Endothelial cell of umbilical vein (primary cell): Measurements from ENCODE around the gene TPRX2. TPM values are rescaled to one million over a fixed set of nuclear protein-coding genes. Genes with fewer than 3 reads are reported as not detected.

Experiments used
- BruUV-seq: library from RNA; stranded (reverse); fragments of 400-500 nt; replicated peaks from 2 replicates; lab custom pipeline; 2021; lab: Mats Ljungman, UMichigan
- CTCF ChIA-PET: fragments of 300-600, 350-600 bp; sonication (Branson Sonifier 250); formaldehyde crosslinking; loops from one replicate; lab custom pipeline; 2021; ENCODE audit warnings: antibody characterized with exemption, inconsistent platforms; lab: Charles Lee
- POLR2A ChIA-PET: fragments of 300-600, 350-600 bp; sonication (Branson Sonifier 250); formaldehyde crosslinking; loops from one replicate; lab custom pipeline; 2021; ENCODE audit warnings: antibody characterized with exemption, inconsistent platforms; lab: Charles Lee
- DNase-seq: peaks from one replicate; pipeline ENCODE4 v3.0.0-alpha.2; 2011; ENCODE audit warnings: low read depth, low spot score
- FAIRE-seq: peaks from 2 replicates; lab custom pipeline; 2011; peaks lifted over from hg19 to GRCh38; lab: Jason Lieb, UNC
- H2AFZ ChIP-seq: 2 replicates; pipeline ENCODE4 v1.6.0; 2012; ENCODE audit warnings: low read depth, low read length, control low read depth, inconsistent platforms
- H3K27ac ChIP-seq: 2 replicates; pipeline ENCODE4 v1.5.1; 2011; ENCODE audit warnings: low read depth, mild to moderate bottlenecking, control low read depth, low read length, moderate library complexity; ENCODE audit not compliant: insufficient read depth
- H3K27me3 ChIP-seq, 2 experiments: 2 replicates each; pipeline versions ENCODE4 v1.6.0 to v1.6.1; 2011; ENCODE audit warnings: low read length in 2 of 2, mixed read lengths in 1 of 2; ENCODE audit not compliant: control insufficient read depth in 2 of 2, insufficient read depth in 2 of 2
- H3K36me3 ChIP-seq, 2 experiments: 2 replicates in 1 of 2; 3 replicates in 1 of 2; pipeline ENCODE4 v1.5.1; 2011; ENCODE audit warnings: low read length in 2 of 2, mild to moderate bottlenecking in 1 of 2, moderate library complexity in 1 of 2; ENCODE audit not compliant: control insufficient read depth in 2 of 2, insufficient read depth in 2 of 2; ENCODE audit errors: extremely low read depth in 1 of 2
- H3K4me1 ChIP-seq: 3 replicates; pipeline ENCODE4 v1.5.1; 2011; ENCODE audit warnings: mild to moderate bottlenecking, low read length; ENCODE audit not compliant: control insufficient read depth, insufficient read depth; ENCODE audit errors: extremely low read depth
- H3K4me2 ChIP-seq: 2 replicates; pipeline ENCODE4 v1.6.1; 2011; ENCODE audit warnings: low read length, control low read depth, mixed read lengths; ENCODE audit not compliant: insufficient read depth
- H3K4me3 ChIP-seq, 3 experiments: fragments of 200-600 bp in 1 of 3; sonication (generic), shearing (Covaris generic) in 1 of 3; replicated peaks in 1 of 3; 2 replicates each; pipeline ENCODE4 v1.5.1; 2011 to 2016; ENCODE audit warnings: control low read depth in 3 of 3, low read length in 3 of 3, mild to moderate bottlenecking in 2 of 3, inconsistent platforms in 1 of 3, low read depth in 1 of 3, moderate library complexity in 1 of 3; ENCODE audit not compliant: insufficient read depth in 1 of 3
- H3K79me2 ChIP-seq: 2 replicates; pipeline ENCODE4 v1.6.0; 2012; ENCODE audit warnings: low read length, inconsistent platforms; ENCODE audit not compliant: control insufficient read depth, insufficient read depth
- H3K9ac ChIP-seq: replicated peaks from 2 replicates; pipeline ENCODE3; 2011; ENCODE audit warnings: low read length, control low read depth; ENCODE audit not compliant: insufficient read depth; ENCODE audit errors: extremely low read depth
- H3K9me1 ChIP-seq: replicated peaks from 3 replicates; pipeline ENCODE4 v1.6.0; 2011; ENCODE audit warnings: mild to moderate bottlenecking, low read length; ENCODE audit not compliant: control insufficient read depth, insufficient read depth; ENCODE audit errors: extremely low read depth
- H3K9me3 ChIP-seq: replicated peaks from 2 replicates; pipeline ENCODE4 v1.5.1; 2012; ENCODE audit warnings: low read length, inconsistent platforms; ENCODE audit not compliant: control insufficient read depth, insufficient read depth
- H4K20me1 ChIP-seq: replicated peaks from 2 replicates; pipeline ENCODE3; 2011; ENCODE audit warnings: mild to moderate bottlenecking, low read length; ENCODE audit not compliant: control insufficient read depth, insufficient read depth; ENCODE audit errors: extremely low read depth
- EZH2 ChIP-seq: IDR thresholded peaks from 2 replicates; pipeline ENCODE4 v1.6.1; 2012; ENCODE audit warnings: borderline replicate concordance, low read depth, mild to moderate bottlenecking, moderate library complexity, low read length, inconsistent platforms; ENCODE audit not compliant: severe bottlenecking
- FOS ChIP-seq: IDR thresholded peaks from 2 replicates; pipeline ENCODE4 v1.6.1; 2011; ENCODE audit warnings: mild to moderate bottlenecking, low read length, moderate library complexity, borderline replicate concordance; ENCODE audit not compliant: insufficient read depth
- GATA2 ChIP-seq: IDR thresholded peaks from 2 replicates; pipeline ENCODE4 v1.7.0; 2011; ENCODE audit warnings: low read depth, mild to moderate bottlenecking, moderate library complexity, mixed read lengths, low read length; ENCODE audit not compliant: insufficient read length, insufficient read depth
- JUN ChIP-seq: IDR thresholded peaks from 2 replicates; pipeline ENCODE4 v1.6.1; 2011; ENCODE audit warnings: borderline replicate concordance, low read depth; ENCODE audit not compliant: insufficient read length, insufficient read depth
- MYC ChIP-seq: IDR thresholded peaks from one replicate; pipeline ENCODE4 v1.6.1; 2011; ENCODE audit warnings: mild to moderate bottlenecking, low read depth, low read length
- POLR2A ChIP-seq: IDR thresholded peaks from 2 replicates; pipeline ENCODE4 v1.6.1; 2012; ENCODE audit warnings: low read depth, mild to moderate bottlenecking, control low read depth, low read length
- dilution Hi-C: fragments of 300-500 bp; cut with MboI; formaldehyde crosslinking; loops from one replicate; pipeline ENCODE4 v1.15.0; 2019; ENCODE audit warnings: low sequenced_read_pairs; ENCODE audit not compliant: extremely low pct_ligation_motif_present
- intact Hi-C: fragments of 100-400 bp; cut with micrococcal nuclease; formaldehyde crosslinking; loops from one replicate; pipeline ENCODE4 v1.10.0; 2022
- polyA plus RNA-seq, 4 experiments: library from polyadenylated mRNA; depleted of rRNA in 3 of 4; stranded (reverse) in 3 of 4; unstranded in 1 of 4; fragments of >200 nt; gene quantifications; 2 replicates each; pipeline versions ENCODE4 v1.2.1 to v1.2.3, GENCODE V29; 2011 to 2012; ENCODE audit warnings: missing spikeins in 1 of 4
- total RNA-seq: library from RNA; stranded (reverse); gene quantifications from 2 replicates; pipeline ENCODE4 v1.2.3, GENCODE V29; 2021
- TF ChIP-seq, protein P1 (sequence below), 2 donors: IDR thresholded peaks; 1 replicate in 1 of 2; 2 replicates in 1 of 2; pipeline ENCODE4 v1.5.1; 2011; ENCODE audit warnings: low read length in 2 of 2, mild to moderate bottlenecking in 2 of 2, moderate library complexity in 2 of 2, control low read depth in 1 of 2, inconsistent platforms in 1 of 2, low read depth in 1 of 2; ENCODE audit not compliant: insufficient read depth in 1 of 2; ENCODE audit errors: extremely low read depth in 1 of 2

TPRX2 gene
- total and polyA plus RNA-seq, 2 donors (not counting 3 experiments of a cell fraction or from before 2014, with no cell fraction given), result not detected

DNA sequence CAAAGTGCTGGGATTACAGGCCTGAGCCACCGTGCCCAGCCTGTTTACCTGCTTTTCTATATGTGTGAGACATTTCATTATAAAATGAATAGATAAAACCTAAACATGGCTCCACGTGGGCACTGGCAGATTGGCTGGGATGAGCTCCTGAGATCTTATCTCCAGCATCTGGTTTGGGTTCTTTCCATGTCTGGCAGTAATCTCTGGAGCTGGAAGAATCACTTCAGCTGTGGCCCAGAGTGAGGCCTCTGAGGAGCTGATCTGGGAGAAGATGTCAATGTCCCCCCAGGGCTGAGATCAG, 32.5 kb downstream of the TPRX2 start:
- H4K20me1 ChIP-seq, result no peaks in the 10 kb centered on the region
- no peaks in the 10 kb centered on the region for H3K9me1 ChIP-seq
- no peaks in the 10 kb centered on the region for H3K9me3 ChIP-seq
- no TSS peak for BruUV-seq
- dilution Hi-C loops, result no loop called here
- CTCF ChIA-PET, result interaction anchor here (2.2 kb wide), 1 partner anchor 22 kb away, joined by 9 read pairs; no protein-coding TSS in a partner anchor
- DNase-seq (no peak), FAIRE-seq (no peak)
- intact Hi-C loops, result no loop called here
- POLR2A ChIA-PET, result no interaction called here
- H3K36me3 ChIP-seq, result no peaks in the 10 kb centered on the region
- H3K79me2 ChIP-seq, result no peaks in the 10 kb centered on the region
- H3K27me3 ChIP-seq, result no peaks in the 10 kb centered on the region
- H3K27ac ChIP-seq, result no peak overlapping the region
- H3K4me1 ChIP-seq, result no peaks in the 10 kb centered on the region
- no peak overlapping the region for H3K4me3 ChIP-seq
- H2AFZ ChIP-seq, result no peak overlapping the region
- no peak overlapping the region for H3K9ac ChIP-seq
- TF ChIP-seq JUN (no peak), FOS (no peak), POLR2A (no peak), MYC (no peak), GATA2 (no peak)
- no peak overlapping the region for H3K4me2 ChIP-seq

DNA sequence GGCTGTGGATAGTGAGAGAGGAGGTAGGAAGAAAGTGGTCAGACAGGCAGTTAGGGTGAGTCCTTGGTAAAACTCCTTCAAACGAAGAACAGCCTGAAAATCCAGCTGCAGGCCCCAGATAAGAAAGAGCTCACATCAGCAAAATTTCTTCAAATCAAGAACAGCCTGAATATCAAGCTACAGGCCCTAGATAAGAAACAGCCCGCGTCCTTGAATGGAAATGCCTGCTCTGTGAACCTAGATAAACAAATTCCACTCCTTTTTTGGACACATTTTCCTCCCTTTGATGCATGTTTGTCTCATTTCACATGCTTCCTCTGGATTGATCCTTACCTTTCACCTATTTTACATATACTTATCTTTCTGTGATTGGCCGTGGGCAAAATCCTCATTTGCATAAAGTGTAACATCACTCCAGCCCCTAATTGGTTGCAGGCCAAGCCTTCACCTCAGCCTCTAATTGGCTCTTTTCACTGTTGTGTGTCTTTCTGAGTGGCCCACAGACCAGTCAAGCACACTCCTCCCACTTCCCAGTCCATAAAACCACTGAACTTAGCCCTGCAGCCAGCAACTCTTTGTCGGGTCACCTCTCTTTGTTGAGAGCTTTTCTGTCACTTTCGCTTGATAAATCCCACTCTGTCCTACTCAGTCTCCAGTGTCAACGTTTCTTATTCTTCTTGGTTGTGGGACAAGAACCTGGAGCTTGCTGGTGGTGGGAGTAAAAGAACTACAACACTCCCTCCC, 33.1 kb downstream of the TPRX2 start:
- Histone ChIP-seq H2AFZ (no peak overlapping the region), H3K9ac (no peak overlapping the region), H3K36me3 (no peaks in the 10 kb centered on the region), H3K9me3 (no peaks in the 10 kb centered on the region), H3K27ac (no peak overlapping the region), H3K9me1 (no peaks in the 10 kb centered on the region), H3K4me1 (no peaks in the 10 kb centered on the region), H3K27me3 (no peaks in the 10 kb centered on the region), H3K79me2 (no peaks in the 10 kb centered on the region), H3K4me3 (no peak overlapping the region), H3K4me2 (no peak overlapping the region), H4K20me1 (no peaks in the 10 kb centered on the region)
- intact Hi-C loops (no loop called here), dilution Hi-C loops (no loop called here)
- POLR2A ChIA-PET, result no interaction called here
- FAIRE-seq, result no peak
- DNase-seq, result peak; percentile 45
- BruUV-seq, result no TSS peak
- CTCF ChIA-PET, result interaction anchor here (2.2 kb wide), 1 partner anchor 23 kb away, joined by 9 read pairs; no protein-coding TSS in a partner anchor
- TF ChIP-seq FOS (no peak), EZH2 (no peak)
- TF ChIP-seq, protein P1, sequence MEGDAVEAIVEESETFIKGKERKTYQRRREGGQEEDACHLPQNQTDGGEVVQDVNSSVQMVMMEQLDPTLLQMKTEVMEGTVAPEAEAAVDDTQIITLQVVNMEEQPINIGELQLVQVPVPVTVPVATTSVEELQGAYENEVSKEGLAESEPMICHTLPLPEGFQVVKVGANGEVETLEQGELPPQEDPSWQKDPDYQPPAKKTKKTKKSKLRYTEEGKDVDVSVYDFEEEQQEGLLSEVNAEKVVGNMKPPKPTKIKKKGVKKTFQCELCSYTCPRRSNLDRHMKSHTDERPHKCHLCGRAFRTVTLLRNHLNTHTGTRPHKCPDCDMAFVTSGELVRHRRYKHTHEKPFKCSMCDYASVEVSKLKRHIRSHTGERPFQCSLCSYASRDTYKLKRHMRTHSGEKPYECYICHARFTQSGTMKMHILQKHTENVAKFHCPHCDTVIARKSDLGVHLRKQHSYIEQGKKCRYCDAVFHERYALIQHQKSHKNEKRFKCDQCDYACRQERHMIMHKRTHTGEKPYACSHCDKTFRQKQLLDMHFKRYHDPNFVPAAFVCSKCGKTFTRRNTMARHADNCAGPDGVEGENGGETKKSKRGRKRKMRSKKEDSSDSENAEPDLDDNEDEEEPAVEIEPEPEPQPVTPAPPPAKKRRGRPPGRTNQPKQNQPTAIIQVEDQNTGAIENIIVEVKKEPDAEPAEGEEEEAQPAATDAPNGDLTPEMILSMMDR (IDR thresholded peaks at IDR 0.05; ENCODE audit: extremely low read depth in 1 of 2, insufficient read depth in 1 of 2, low read depth in 1 of 2, low read length in 2 of 2), result no peak
